IPS DF 19.7 (cell line): ENCODE results near the gene NXPH3.

Experiments used
- DNase-seq: peaks from one replicate; pipeline ENCODE4 v3.0.0-alpha.2; 2013; ENCODE audit warnings: low read depth, low spot score

The NXPH3 gene

DNA sequence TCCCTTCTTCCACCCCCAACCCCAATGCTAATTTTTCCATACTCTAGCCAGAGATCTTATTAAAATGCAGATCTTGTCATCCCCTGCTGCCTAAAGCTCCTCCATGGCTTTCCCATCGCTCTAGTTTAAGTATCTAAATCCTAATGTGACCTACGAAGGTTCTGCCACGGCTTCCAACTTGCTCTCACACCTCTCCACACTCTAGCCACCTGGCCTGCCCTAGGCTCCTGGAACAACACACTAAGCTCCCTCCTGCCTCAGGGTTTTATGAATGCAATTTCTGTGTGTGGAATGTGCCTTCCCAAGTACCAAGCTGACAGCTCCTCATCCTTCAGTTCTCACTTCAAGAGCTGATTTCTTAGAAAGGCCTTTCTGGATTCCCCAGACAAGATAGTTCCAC lies 16.6 kb downstream of the NXPH3 start:
- no peak for DNase-seq

DNA sequence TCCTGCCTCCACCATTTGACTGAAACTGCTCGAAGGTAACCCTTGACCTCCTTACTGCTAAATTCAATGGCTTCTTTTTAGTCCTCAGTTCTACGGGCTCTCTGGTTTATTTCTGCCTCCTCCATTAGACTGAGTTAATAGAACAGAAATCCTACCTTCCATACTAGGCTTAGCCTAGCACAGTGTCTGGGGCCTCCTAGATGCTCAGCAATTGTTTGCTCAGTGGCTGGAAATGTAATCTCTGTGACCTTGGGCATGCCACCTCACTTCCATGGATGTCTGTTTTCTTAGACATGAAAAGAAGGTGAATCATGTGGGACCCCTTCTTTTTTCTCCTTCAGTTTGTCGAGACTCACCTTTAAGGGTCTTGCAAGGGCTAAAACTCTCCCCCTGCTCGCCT lies 19.7 kb downstream of the NXPH3 start:
- no peak for DNase-seq

DNA sequence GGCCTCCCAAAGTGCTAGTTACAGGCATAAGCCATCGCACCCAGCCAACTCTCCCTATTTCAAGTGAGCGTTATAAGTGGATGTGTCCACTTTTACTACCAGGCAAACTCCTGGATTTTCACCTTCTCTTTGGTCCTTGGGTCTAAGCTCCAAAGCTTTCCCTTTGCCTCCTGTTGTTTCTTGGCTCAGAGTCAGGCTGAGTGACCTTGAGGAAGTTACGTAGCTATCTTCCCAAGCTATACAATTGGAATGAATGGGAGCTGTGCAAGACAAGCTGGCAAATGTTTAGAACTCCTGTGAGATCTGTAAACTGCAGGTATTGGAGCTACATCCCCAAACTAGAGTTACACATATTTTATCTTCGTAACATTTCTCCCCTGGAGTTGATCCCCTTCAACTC lies 20.3 kb downstream of the NXPH3 start:
- DNase-seq, result no peak

DNA sequence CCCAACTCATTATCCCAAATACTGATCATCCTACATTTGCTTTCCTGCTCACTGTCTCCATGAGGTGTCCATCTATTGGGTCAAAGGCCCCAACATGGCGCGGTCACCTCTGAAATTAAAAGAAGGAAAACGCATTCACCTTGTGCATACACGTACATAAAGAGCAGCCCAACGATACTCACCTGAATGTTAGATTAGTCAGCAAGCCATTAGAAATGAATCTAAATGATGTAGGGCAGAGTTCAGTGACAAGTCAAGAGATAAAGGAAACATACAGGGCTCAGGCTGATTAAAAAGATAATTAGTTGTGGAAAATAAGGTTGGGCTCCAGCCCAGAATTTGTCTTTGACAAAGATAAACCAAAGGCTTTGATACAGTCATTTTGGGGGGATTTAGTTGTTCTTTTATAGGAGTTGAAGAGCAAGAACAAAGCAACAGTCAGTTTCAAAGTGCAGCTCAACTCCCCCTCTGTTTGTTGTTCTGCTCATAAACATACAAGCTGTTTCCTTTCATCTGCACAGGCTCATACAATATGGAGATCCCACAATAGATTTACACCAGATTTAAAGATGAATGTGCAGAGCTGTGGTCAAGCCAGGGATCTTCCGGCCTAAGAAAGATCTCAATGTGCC lies 21.1 kb downstream of the NXPH3 start:
- DNase-seq, result no peak

DNA sequence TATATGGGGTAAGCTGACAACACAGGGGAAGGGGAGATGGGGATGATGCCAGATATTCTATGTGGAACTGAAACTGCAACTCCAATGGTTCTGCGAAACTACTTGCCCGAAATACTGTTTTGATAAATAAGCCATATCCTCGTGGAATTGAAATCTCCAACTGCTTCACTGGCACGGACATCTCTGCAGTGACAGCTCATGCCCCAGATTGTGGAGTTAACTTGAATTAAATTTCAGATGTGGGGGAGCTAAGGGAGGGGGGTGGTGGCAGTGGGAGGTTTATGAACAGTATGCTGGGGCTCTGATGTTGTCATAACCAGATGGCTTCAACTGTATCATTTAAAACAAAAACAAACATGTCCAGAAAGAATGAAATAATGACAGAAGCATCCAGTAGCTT lies 21.8 kb downstream of the NXPH3 start:
- no peak for DNase-seq

DNA sequence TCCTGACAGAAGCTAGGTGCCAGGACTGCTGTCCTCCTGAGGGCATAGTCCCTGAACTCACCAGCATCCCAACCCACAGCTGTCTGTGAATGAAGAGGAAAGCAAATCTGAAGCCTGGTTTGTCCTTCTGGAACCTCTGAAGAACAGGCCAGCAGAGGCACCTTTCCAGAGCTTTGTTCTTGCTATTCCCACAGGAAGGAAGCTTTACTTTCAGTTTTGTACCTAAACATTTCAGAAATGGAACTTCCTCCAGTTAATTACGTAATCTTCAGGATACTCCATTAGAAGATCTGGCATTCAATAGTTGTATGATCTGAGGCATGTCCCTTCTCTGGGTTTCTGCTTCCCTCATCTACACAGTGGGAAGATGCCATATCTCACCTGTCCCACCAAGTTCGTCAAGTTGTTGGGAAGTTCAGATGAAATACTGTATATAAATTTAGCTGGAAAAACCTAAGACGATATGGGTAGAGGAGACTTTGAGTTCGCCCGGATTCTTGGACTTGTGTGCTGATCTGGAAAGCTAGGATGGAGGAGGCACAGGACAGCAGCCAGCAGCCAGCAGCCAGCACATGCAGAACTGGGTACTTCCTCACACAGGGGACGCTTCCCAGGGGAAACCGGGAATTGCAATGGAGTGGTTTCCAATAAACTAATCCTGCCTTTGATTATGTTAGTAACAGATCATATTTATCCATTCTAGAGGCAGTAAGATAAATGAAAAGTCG lies 22.4 kb downstream of the NXPH3 start:
- DNase-seq, result no peak

DNA sequence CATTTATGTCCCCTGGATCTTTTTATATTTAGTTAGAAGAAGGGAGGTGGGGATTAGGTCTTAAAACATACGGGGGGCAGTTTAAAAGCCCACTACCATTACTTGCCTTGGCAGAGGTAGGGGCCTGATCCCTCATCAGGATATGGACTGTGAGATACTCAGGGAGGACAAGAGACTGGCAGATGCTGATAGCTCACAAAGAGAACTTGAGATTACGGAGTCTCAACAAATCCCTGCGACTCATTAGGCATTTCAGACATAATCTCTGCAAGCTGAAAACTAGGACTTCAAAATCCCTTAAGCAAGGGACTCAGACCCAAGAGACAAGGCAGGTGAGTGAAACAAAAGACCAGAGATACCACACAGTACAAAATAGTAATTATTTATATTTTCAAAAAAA lies 23.2 kb downstream of the NXPH3 start:
- no peak for DNase-seq

DNA sequence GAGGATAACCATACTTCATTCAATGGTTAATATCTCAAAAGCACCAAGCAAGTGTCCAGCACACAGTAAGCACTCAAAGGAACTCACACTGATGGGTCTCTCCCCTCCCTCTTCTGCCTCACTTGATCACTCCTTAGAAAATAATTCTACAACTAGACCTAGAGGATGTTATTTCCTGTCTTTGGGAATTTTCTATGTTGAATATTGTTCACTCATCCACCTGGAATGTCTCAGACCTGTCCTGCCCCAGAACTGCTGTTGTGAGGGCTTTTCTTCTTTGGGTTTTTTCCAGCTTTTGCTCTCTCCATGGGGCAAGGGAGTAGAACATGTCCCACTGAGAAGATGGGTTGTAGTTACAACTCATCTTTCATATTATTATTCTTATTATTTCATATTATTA lies 25.3 kb downstream of the NXPH3 start:
- no peak for DNase-seq

DNA sequence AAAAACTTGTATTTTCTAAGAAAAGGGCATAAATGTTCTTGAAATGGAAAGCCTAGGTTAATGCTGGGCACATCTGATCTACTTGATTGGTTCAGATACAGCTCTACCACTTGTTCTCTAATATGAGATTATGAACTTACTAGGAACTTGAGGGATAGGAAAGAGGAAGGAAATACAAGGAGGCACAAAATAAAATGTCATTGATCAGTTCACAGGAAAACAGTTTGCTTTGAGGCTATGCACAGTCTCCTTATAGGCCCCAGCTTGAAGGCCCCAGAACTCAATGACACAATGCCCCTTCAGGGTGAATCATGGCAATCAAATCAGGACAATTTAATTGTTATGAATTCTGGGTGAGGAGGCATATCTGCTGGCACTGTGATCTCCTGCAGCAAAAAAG lies 27.1 kb downstream of the NXPH3 start:
- DNase-seq, result no peak

DNA sequence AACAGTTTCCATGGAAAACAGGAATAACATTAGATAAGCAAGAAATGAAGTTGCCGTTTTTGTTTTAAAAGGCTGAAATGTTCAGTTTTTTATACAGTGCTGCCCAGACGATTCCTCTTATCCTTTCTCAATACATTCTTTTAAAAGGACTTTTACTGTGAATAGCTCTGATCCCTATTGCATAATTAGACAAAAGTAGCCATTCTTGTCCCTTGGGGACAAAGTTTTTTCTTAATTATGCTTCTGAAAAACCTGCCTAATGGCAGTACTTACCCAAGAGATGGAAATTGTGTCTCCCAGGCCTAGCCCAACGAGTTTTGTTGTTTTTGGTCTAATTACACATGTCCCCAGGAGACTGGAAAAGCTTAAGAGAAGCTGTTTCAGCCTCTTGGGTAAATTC lies 27.6 kb downstream of the NXPH3 start:
- no peak for DNase-seq

DNA sequence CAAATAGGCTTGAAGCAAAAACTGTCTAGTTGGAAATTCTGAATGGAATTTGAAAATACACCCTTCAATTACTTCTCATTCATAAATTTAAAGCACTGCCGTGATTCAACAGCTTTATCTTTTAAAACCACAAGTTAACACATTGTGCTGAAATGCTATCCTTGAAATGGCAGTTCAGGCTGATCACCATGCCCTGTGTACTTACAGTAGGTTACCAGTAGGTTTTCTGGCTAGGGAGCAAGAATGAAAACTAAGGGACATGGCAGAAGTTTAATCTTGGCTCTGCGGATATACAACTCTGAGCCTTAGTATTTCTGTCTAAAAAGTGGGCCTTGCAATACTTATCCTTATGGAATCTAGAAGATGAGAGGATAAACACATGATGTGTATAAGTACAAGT lies 28.0 kb downstream of the NXPH3 start:
- DNase-seq, result no peak

DNA sequence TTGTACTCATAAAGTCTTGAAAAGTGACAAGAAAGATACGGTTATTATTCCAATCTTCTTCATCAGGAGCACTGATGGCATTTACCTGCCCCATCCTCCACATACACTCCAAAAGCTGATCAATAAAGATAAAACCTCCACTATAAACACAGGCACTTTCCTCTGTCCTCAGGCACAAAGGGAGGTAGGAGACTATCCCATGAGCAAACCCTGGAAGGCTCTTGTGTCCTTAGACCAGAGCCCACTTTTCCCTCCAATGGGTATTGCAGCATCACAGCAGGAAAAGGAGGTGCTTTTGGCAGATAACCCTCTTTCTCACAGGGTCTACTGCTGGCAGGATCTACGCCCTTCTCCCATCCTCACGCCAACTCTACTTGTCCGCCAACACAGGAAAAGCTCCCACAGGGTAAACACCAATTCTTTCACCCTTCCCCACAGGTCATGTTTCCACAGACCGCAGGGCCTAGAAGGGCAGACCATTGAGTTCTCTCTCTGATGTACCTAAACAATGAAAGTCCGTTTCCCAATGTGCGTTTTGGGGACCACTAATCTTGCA lies 28.7 kb downstream of the NXPH3 start:
- DNase-seq, result no peak

DNA sequence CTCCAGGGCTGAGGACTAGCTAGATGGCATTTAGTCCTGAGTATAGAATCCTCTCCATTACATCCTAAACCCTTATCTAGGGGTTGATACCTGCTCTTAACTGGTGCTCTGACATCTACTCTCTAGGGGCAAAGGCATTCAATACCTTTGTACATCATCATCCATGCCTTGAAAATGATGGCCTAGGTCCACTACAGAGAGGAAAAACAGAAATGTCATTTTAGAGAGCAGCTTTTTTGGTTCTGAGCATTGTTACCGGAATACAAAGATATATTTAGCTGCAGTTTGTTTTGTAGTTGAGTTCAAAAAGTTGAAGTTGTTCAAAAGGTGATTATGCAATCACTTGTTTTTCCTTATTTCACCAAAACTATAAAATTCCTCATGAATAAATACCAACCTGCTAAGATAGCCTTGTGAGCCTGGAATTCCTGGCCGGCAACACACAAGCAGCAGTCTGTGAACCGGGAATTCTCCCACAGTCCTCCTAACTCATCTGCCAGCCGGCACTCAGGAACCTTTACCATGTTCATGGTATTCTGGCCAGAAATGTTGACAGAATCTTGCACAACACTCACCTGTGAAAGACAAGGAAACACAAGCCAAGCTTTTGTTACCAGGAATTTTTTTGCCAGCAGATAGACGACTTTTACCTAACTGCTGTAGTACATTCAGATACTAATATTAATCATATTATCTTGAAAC lies 35.4 kb downstream of the NXPH3 start:
- no peak for DNase-seq

DNA sequence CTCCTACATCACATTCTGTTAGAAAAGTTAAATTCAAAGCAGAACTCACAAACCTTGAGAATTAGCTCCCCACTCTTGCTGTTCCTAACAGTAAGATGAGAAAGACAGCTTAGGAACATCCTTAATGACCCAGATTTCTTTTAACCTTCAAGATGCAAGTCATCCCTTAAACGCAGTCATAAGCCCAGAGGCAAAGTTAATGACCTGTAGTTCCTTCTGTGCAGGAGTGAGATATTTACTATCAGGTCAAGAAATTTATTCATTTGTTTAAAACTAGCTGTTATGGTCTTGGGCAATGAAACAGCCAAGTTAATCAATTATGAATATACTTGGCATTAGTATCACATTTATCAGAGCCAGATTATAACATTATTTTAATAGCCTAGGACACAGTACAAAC lies 37.1 kb downstream of the NXPH3 start:
- no peak for DNase-seq

DNA sequence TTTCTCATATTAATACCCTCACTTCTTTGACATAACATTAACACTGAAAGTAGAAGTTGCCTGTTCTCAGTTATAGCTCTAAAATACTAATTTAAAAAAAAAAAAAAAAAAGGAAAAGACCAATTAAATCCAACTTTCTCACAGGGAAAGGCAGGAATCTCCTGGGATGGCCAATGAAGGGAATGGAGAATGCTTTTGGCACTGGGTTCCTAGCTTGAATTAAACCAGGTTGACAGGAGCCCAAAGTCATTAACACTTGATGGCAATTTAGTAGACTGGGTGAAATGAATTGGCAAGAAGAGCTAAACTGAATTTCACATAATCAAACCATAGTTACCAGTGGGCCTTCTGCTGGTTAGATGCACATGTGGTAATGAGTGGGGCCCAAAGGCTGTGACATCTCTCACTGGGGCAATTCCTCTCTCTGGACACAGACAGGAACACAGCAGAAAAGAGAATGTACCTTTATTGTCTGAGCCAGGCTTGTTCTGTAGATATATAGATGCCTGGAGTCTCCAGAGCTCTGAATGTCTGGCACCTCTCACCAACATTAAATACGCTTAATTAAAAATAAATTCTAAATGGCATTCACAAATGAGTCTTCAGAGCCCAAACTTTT lies 37.6 kb downstream of the NXPH3 start:
- DNase-seq, result no peak

DNA sequence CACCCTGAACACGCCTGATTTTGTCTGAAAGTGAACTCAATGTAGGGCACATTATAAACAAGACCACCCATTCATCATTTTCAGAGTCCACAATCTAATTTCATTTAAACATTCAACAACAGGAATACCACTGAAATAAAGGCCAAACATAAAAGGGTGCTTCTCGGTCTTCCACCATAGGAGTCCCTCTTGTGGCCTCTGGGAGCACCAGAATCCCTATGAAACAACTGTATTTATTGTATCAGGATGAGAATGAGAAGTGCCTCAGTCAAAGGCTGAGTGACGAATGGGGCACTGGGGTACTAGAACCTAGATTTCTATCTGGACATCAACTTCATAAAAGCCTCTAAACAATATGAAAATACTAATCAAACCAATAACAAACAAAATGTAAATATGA lies 40.4 kb downstream of the NXPH3 start:
- no peak for DNase-seq

DNA sequence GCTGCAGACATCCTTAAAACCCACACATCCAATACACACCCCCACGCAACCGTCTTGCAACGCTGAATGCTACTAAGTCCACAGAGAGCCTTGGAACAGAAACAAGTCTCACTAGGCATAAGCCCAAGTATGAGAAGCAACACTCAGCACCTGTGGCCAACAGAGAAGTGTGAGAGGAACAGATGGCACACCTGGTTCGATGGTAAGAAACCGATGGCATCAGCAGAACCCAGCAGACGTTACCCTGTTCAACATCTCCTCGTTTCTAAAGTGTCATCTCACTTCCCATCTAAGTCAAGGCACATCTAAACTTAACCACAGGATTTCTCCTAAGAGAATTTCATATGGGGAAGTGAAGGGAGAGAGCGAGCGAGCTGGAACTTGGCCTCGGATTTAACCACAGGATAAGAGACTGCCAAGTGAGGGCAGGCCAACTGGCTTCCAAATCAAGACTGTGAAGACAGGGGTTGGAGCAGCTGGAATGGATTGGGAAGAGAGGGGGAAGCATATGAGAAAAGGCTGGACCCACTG lies 41.0 kb downstream of the NXPH3 start:
- DNase-seq, result no peak

DNA sequence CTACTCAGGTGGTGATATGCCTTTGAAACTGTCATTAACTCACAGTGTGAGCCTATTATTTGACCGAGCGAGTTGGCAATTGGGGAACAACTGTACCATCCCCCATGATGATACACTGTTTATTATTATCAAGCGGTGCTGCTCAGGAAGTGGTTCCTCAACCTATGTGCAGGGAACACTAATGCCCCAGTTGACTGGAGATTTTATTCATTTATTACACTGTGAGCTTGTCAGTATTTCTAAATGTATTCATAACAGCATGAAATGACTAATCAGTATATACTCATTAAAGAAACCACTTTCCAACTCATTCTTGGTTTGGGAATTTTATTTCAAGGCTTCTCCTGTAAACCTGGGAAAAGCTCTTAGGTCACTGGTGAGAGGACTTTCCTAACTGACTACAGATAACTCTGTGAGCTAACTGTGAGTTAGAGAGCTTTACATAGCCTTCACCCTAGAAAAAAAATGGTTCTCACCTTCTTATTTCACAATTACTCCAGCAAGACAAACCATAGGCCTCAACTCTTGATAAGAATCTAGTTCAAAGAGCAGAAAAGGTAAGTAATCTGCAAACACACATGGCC lies 42.4 kb downstream of the NXPH3 start:
- no peak for DNase-seq

DNA sequence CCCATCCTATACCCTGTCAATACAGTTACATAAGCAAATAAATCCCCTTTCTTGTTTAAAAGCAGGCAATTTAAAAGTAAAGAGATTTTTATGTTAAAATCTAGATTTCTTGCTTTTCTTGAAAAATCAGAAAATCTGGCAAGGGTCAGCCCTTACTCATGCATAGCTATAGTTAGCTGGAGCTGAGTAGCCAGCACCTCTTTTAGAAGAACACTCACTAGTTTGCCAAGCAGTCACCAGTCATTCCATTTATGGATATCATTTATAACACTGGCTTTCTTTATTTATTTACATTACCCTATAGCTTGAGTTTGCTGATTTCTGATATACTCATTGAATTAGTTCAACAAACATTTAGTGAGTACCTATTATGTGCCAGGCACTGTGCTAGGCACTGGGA lies 45.7 kb downstream of the NXPH3 start:
- no peak for DNase-seq

DNA sequence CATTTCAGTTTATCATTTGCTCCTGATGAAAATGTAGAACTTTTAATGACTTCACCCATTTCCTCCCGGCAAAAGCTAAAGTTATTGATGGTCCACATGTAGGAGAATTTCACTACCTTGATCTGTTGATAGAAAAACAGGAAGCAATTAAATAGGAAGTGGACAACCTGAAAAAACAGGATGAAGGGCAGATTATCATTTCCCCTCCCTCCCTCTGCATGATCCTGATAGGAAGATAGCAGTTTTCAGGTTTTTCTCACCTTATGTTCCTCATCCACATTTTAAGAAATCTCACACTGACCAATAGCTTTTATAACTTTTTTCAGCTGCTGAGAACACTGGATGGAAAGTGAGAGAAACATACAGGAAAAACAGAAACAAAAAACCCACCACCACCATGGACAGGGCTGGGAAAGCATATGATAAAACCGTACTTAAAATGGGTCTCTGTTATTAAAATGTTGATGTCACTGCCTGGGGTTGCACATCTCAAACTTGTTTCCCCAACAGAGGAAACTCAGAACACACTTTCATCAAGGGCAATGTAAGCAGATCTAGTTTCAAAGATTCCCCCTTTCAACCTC lies 46.4 kb downstream of the NXPH3 start:
- DNase-seq, result no peak

DNA sequence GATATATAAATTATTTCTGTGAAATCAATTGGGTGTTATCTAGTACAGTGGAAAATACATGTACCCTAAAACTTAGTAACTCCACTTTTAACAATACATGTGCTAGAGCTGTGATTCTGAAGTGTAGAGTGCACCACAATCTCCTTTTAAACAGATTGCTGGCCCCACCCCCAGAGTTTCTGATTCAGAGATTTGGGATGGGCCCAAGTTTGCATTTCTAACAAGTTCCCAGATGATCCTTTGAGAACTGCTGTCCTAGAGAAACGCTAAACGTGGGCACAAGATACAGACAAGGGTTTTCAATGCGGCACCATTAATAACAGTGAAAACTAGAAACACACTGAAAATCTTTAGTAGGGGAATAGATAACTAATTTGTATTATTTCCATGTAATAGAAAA lies 49.2 kb downstream of the NXPH3 start:
- no peak for DNase-seq
